GM12801 (cell line): Measurements from ENCODE around the gene TROAP.

Experiments used
- CTCF ChIP-seq: IDR thresholded peaks from one replicate; pipeline ENCODE4 v1.5.1; 2011; ENCODE audit warnings: control low read depth; ENCODE audit not compliant: insufficient read length; ENCODE audit errors: extremely low read depth

Gene TROAP

GRCh38 chr12:49367381-49368239 is 44.6 kb downstream of the TROAP start, which contains the start of gene SPATS2:
TSS of gene SPATS2 (plus strand) at chr12:49367462. CDS start at chr12:49461013, 93,551 bp downstream.
- no peak for TF ChIP-seq CTCF

GRCh38 chr12:49368240-49368600 is 45.2 kb downstream of the TROAP start:
- no peak for TF ChIP-seq CTCF

GRCh38 chr12:49369411-49370145 is 46.5 kb downstream of the TROAP start:
- TF ChIP-seq CTCF, result no peak

GRCh38 chr12:49370539-49370938 is 47.5 kb downstream of the TROAP start:
- TF ChIP-seq CTCF, result no peak

- TF ChIP-seq CTCF, result no peak
Observed at GRCh38 chr12:49375406-49375805, 52.4 kb downstream of the TROAP start.

GRCh38 chr12:49377386-49377785 is 54.3 kb downstream of the TROAP start:
- no peak for TF ChIP-seq CTCF
